H9 (cell line): ENCODE results near the gene SH3BP1. TPM values are rescaled to one million over a fixed set of nuclear protein-coding genes. Genes with fewer than 3 reads are reported as not detected.

Source experiments
- DNase-seq: peaks from one replicate; pipeline ENCODE4 v3.0.0-alpha.2; 2017
- H2AFZ ChIP-seq: one replicate; pipeline ENCODE4 v1.6.1; 2013; ENCODE audit warnings: mild to moderate bottlenecking, low read length, control low read depth, moderate library complexity
- H2AK5ac ChIP-seq: 2 replicates; pipeline ENCODE4 v1.6.1; 2013; ENCODE audit warnings: low read length, control low read depth, mixed read lengths; ENCODE audit not compliant: insufficient read length
- H2BK120ac ChIP-seq: one replicate; pipeline ENCODE4 v1.6.1; 2013; ENCODE audit warnings: low read depth, mild to moderate bottlenecking, low read length, control low read depth, inconsistent platforms; ENCODE audit not compliant: poor library complexity, severe bottlenecking
- H2BK12ac ChIP-seq: 2 replicates; pipeline ENCODE4 v1.6.1; 2013; ENCODE audit warnings: low read length, control low read depth, mixed read lengths, low read depth; ENCODE audit not compliant: insufficient read length
- H2BK15ac ChIP-seq: 2 replicates; pipeline ENCODE4 v1.6.1; 2013; ENCODE audit warnings: low read depth, low read length, control low read depth
- H2BK20ac ChIP-seq: one replicate; pipeline ENCODE4 v1.6.1; 2013; ENCODE audit warnings: low read depth, mild to moderate bottlenecking, low read length, control low read depth, inconsistent platforms; ENCODE audit not compliant: poor library complexity, severe bottlenecking
- H2BK5ac ChIP-seq: 2 replicates; pipeline ENCODE4 v1.6.1; 2013; ENCODE audit warnings: low read length, control low read depth, mixed read lengths; ENCODE audit not compliant: insufficient read length
- H3K14ac ChIP-seq: 2 replicates; pipeline ENCODE4 v1.6.1; 2013; ENCODE audit warnings: low read length, control low read depth; ENCODE audit not compliant: insufficient read depth
- H3K18ac ChIP-seq: 2 replicates; pipeline ENCODE4 v1.6.1; 2013; ENCODE audit warnings: low read depth, mild to moderate bottlenecking, mixed read lengths, low read length, control low read depth; ENCODE audit not compliant: insufficient read length
- H3K23ac ChIP-seq: 2 replicates; pipeline ENCODE4 v1.6.1; 2013; ENCODE audit warnings: low read length, control low read depth, mixed read lengths, low read depth; ENCODE audit not compliant: insufficient read length
- H3K23me2 ChIP-seq: 2 replicates; pipeline ENCODE4 v1.6.1; 2013; ENCODE audit warnings: low read depth, mild to moderate bottlenecking, mixed read lengths, low read length, control low read depth; ENCODE audit not compliant: insufficient read length, poor library complexity, severe bottlenecking
- H3K27ac ChIP-seq: 2 replicates; pipeline ENCODE4 v1.5.1; 2013; ENCODE audit warnings: low read length, control low read depth, mixed read lengths, low read depth; ENCODE audit not compliant: insufficient read length
- H3K27me3 ChIP-seq: 2 replicates; pipeline ENCODE4 v1.6.1; 2013; ENCODE audit warnings: low read length, control low read depth, inconsistent platforms; ENCODE audit not compliant: insufficient read depth
- H3K4ac ChIP-seq: 2 replicates; pipeline ENCODE4 v1.6.1; 2013; ENCODE audit warnings: low read depth, mild to moderate bottlenecking, control low read depth, inconsistent platforms, low read length, moderate library complexity
- H3K4me1 ChIP-seq: 2 replicates; pipeline ENCODE4 v1.6.1; 2013; ENCODE audit warnings: low read length, control low read depth, inconsistent platforms; ENCODE audit not compliant: insufficient read depth
- H3K4me2 ChIP-seq: 2 replicates; pipeline ENCODE4 v1.6.1; 2013; ENCODE audit warnings: low read length, control low read depth, mixed read lengths; ENCODE audit not compliant: insufficient read length, insufficient read depth
- H3K56ac ChIP-seq: 2 replicates; pipeline ENCODE4 v1.6.1; 2013; ENCODE audit warnings: low read depth, mild to moderate bottlenecking, mixed read lengths, low read length, control low read depth; ENCODE audit not compliant: insufficient read length
- H3K79me1 ChIP-seq: 2 replicates; pipeline ENCODE4 v1.6.1; 2013; ENCODE audit warnings: low read depth, mild to moderate bottlenecking, moderate library complexity, low read length, control low read depth, inconsistent platforms; ENCODE audit not compliant: insufficient read depth, poor library complexity, severe bottlenecking
- H3K79me2 ChIP-seq: 2 replicates; pipeline ENCODE4 v1.6.1; 2013; ENCODE audit warnings: low read length, control low read depth, inconsistent platforms; ENCODE audit not compliant: insufficient read depth
- H3K9ac ChIP-seq: 2 replicates; pipeline ENCODE4 v1.6.1; 2013; ENCODE audit warnings: low read length, control low read depth, mixed read lengths; ENCODE audit not compliant: insufficient read length; ENCODE audit errors: extremely low read depth
- H3K9me3 ChIP-seq: one replicate; pipeline ENCODE4 v1.6.1; 2013; ENCODE audit warnings: low read depth, low read length, inconsistent platforms; ENCODE audit not compliant: control insufficient read depth
- H3T11ph ChIP-seq: one replicate; pipeline ENCODE4 v1.6.1; 2013; ENCODE audit warnings: mild to moderate bottlenecking, low read length, control low read depth, inconsistent platforms
- H4K20me1 ChIP-seq: one replicate; pipeline ENCODE4 v1.6.1; 2013; ENCODE audit not compliant: control insufficient read depth, insufficient read length, insufficient read depth
- H4K5ac ChIP-seq: 2 replicates; pipeline ENCODE4 v1.6.1; 2013; ENCODE audit warnings: low read depth, mild to moderate bottlenecking, mixed read lengths, low read length, control low read depth; ENCODE audit not compliant: insufficient read length
- H4K8ac ChIP-seq: replicated peaks from 2 replicates; pipeline ENCODE4 v1.6.1; 2013; ENCODE audit warnings: low read length, control low read depth, mixed read lengths, low read depth; ENCODE audit not compliant: insufficient read length
- H4K91ac ChIP-seq: 2 replicates; pipeline ENCODE4 v1.6.1; 2013; ENCODE audit warnings: low read depth, mild to moderate bottlenecking, moderate library complexity, mixed read lengths, low read length, control low read depth; ENCODE audit not compliant: insufficient read length
- H3K27ac Mint-ChIP-seq, 3 experiments: 2 replicates in 2 of 3; 3 replicates in 1 of 3; pipeline ENCODE4 v1.8.0; 2020 to 2021; ENCODE audit warnings: mixed read lengths in 3 of 3, mild to moderate bottlenecking in 1 of 3, moderate library complexity in 1 of 3
- H3K27me3 Mint-ChIP-seq: 2 replicates; pipeline ENCODE4 v1.8.0; 2021; ENCODE audit warnings: low read depth, mild to moderate bottlenecking, moderate library complexity, mixed read lengths
- H3K36me3 Mint-ChIP-seq, 3 experiments: 2 replicates in 2 of 3; 3 replicates in 1 of 3; pipeline ENCODE4 v1.8.0; 2020 to 2021; ENCODE audit warnings: low read depth in 3 of 3, mixed read lengths in 3 of 3; ENCODE audit not compliant: insufficient read depth in 1 of 3
- H3K4me1 Mint-ChIP-seq, 2 experiments: 2 replicates each; pipeline ENCODE4 v1.8.0; 2020; ENCODE audit warnings: mixed read lengths in 2 of 2
- H3K4me3 Mint-ChIP-seq, 2 experiments: 2 replicates in 1 of 2; 3 replicates in 1 of 2; pipeline ENCODE4 v1.8.0; 2020 to 2021; ENCODE audit warnings: mild to moderate bottlenecking in 2 of 2, mixed read lengths in 2 of 2, moderate library complexity in 1 of 2
- H3K9me3 Mint-ChIP-seq, 2 experiments: 2 replicates in 1 of 2; 3 replicates in 1 of 2; pipeline ENCODE4 v1.8.0; 2020; ENCODE audit warnings: mild to moderate bottlenecking in 2 of 2, mixed read lengths in 2 of 2, moderate library complexity in 1 of 2
- WGBS: extraction: QIAGEN DNeasy Blood & Tissue Kit; methylation state at CpG from one replicate; pipeline ENCODE4 v1.1.7; 2013; ENCODE audit warnings: missing lambda C conversion rate, low lambda C conversion rate, mixed read lengths; ENCODE audit not compliant: insufficient read length; ENCODE audit errors: extremely low coverage; 5-methylcytosine and 5-hydroxymethylcytosine counted together
- total RNA-seq: library from RNA; stranded (reverse); gene quantifications from 2 replicates; pipeline ENCODE4 v1.2.1, GENCODE V29; 2021
- TF ChIP-seq, protein P1 (sequence below): fragments of 200-600 bp; sonication (generic); conservative IDR thresholded peaks from 3 replicates; pipeline ENCODE4 v1.8.0; 2021; ENCODE audit warnings: antibody characterized with exemption, mild to moderate bottlenecking

SH3BP1 gene
- total RNA-seq, 1 experiment from 2014 or later, result 33.6 TPM

GRCh38 chr22:37621352-37621860 is 18.1 kb upstream of the SH3BP1 start:
- no peak overlapping the region for H3K18ac ChIP-seq
- no peak overlapping the region for H3K23ac ChIP-seq
- no peak overlapping the region for H3K27ac ChIP-seq
- H3K9ac ChIP-seq, result no peak overlapping the region
- no peak overlapping the region for H2BK120ac ChIP-seq
- H4K5ac ChIP-seq, result no peak overlapping the region
- no peak overlapping the region for H2AFZ ChIP-seq
- H2BK5ac ChIP-seq, result no peak overlapping the region
- H3K14ac ChIP-seq, result no peak overlapping the region
- no peaks in the 10 kb centered on the region for H3K23me2 ChIP-seq
- H3K79me2 ChIP-seq, result no peaks in the 10 kb centered on the region
- H3K79me1 ChIP-seq, result no peaks in the 10 kb centered on the region
- H2BK15ac ChIP-seq, result no peak overlapping the region
- H3K27me3 ChIP-seq, result no peaks in the 10 kb centered on the region
- WGBS, result no CpG with 5 or more reads among the region's 12 CpGs
- H3K4ac ChIP-seq, result no peak overlapping the region
- H3K56ac ChIP-seq, result no peak overlapping the region
- no peak overlapping the region for H4K91ac ChIP-seq
- Mint-ChIP-seq H3K27ac (no peak overlapping the region; a peak in 1 of 7 replicates), H3K27me3 (no peaks in the 10 kb centered on the region; the same call in 1 of the 2 replicates), H3K36me3 (peaks cover 10 to 54% (median 49%) of the 10 kb centered on the region in 3 experiments; a peak in 6 of 7 replicates), H3K4me3 (no peak overlapping the region), H3K4me1 (peaks cover 2 to 5% of the 10 kb centered on the region in 2 experiments), H3K9me3 (no peaks in the 10 kb centered on the region; a peak in 1 of 5 replicates)
- no peak overlapping the region for H2BK12ac ChIP-seq
- DNase-seq, result no peak
- TF ChIP-seq, protein P1, sequence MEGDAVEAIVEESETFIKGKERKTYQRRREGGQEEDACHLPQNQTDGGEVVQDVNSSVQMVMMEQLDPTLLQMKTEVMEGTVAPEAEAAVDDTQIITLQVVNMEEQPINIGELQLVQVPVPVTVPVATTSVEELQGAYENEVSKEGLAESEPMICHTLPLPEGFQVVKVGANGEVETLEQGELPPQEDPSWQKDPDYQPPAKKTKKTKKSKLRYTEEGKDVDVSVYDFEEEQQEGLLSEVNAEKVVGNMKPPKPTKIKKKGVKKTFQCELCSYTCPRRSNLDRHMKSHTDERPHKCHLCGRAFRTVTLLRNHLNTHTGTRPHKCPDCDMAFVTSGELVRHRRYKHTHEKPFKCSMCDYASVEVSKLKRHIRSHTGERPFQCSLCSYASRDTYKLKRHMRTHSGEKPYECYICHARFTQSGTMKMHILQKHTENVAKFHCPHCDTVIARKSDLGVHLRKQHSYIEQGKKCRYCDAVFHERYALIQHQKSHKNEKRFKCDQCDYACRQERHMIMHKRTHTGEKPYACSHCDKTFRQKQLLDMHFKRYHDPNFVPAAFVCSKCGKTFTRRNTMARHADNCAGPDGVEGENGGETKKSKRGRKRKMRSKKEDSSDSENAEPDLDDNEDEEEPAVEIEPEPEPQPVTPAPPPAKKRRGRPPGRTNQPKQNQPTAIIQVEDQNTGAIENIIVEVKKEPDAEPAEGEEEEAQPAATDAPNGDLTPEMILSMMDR, result no peak
- H2BK20ac ChIP-seq, result no peak overlapping the region
- H3K4me2 ChIP-seq, result no peak overlapping the region
- H4K8ac ChIP-seq, result no peak overlapping the region
- peaks cover 2% of the 10 kb centered on the region; the same call in 1 of the 2 replicates for H3K4me1 ChIP-seq
- no peaks in the 10 kb centered on the region for H4K20me1 ChIP-seq
- H3T11ph ChIP-seq, result no peak overlapping the region
- H3K9me3 ChIP-seq, result no peaks in the 10 kb centered on the region
- no peak overlapping the region for H2AK5ac ChIP-seq
